OCI-LY1 (cell line): ENCODE data around the gene CDKN3.
A peak's percentile ranks its signal among the peaks of the same experiment; 100 is the strongest.
"Not testable (repeated sequence)": the region's sequence is repeated elsewhere in the genome, so short reads cannot be mapped to it uniquely, and the experiment has no call there.

Experiments
- H2AFZ ChIP-seq: fragments of 200-600 bp; sonication (generic), shearing (Covaris generic); 2 replicates; pipeline ENCODE4 v1.6.0; 2014; ENCODE audit warnings: antibody characterized with exemption, mild to moderate bottlenecking, low read length
- H3F3A ChIP-seq: fragments of 200-600 bp; sonication (generic), shearing (Covaris generic); 2 replicates; pipeline ENCODE4 v1.6.0; 2014; ENCODE audit warnings: mild to moderate bottlenecking, antibody characterized with exemption, low read length, moderate library complexity; ENCODE audit not compliant: insufficient read depth
- H3K27ac ChIP-seq: fragments of 200-600 bp; sonication (generic); 2 replicates; pipeline ENCODE4 v1.5.1; 2014; ENCODE audit warnings: low read length, mixed run types, mild to moderate bottlenecking, low read depth; ENCODE audit not compliant: poor library complexity, severe bottlenecking
- H3K27me3 ChIP-seq: fragments of 200-600 bp; sonication (generic); 2 replicates; pipeline ENCODE4 v1.6.0; 2014; ENCODE audit warnings: antibody characterized with exemption, mild to moderate bottlenecking, low read length, moderate library complexity; ENCODE audit not compliant: insufficient read depth
- H3K36me3 ChIP-seq: fragments of 200-600 bp; sonication (generic); 2 replicates; pipeline ENCODE4 v1.6.1; 2014; ENCODE audit warnings: mild to moderate bottlenecking, antibody characterized with exemption, low read length, moderate library complexity, mixed read lengths; ENCODE audit not compliant: insufficient read depth
- H3K4me1 ChIP-seq: fragments of 200-600 bp; sonication (generic); 2 replicates; pipeline ENCODE4 v1.5.1; 2014; ENCODE audit warnings: mild to moderate bottlenecking, low read length, moderate library complexity; ENCODE audit not compliant: insufficient read depth, severe bottlenecking
- H3K4me2 ChIP-seq: fragments of 200-600 bp; sonication (generic), shearing (Covaris generic); 2 replicates; pipeline ENCODE4 v1.6.1; 2014; ENCODE audit warnings: low read length
- H3K4me3 ChIP-seq: fragments of 200-600 bp; sonication (generic); 2 replicates; pipeline ENCODE4 v1.5.1; 2014; ENCODE audit warnings: low read length, low read depth, mild to moderate bottlenecking, mixed read lengths; ENCODE audit not compliant: poor library complexity, severe bottlenecking
- H3K79me2 ChIP-seq: fragments of 200-600 bp; shearing (Covaris generic); 2 replicates; pipeline ENCODE4 v1.6.1; 2016; ENCODE audit warnings: mixed run types, low read length, mixed read lengths; ENCODE audit not compliant: insufficient read depth
- H3K9ac ChIP-seq: fragments of 200-600 bp; sonication (generic), shearing (Covaris generic); 2 replicates; pipeline ENCODE4 v1.6.1; 2014; ENCODE audit warnings: mild to moderate bottlenecking, low read length, mixed read lengths
- H3K9me2 ChIP-seq: fragments of 200-600 bp; sonication (generic), shearing (Covaris generic); 2 replicates; pipeline ENCODE4 v1.6.1; 2014; ENCODE audit warnings: low read depth, mild to moderate bottlenecking, low read length, mixed read lengths
- H3K9me3 ChIP-seq: fragments of 200-600 bp; shearing (Covaris generic); 2 replicates; pipeline ENCODE4 v1.6.1; 2014; ENCODE audit warnings: low read length, mixed read lengths
- H4K20me1 ChIP-seq: fragments of 200-600 bp; sonication (generic), shearing (Covaris generic); 2 replicates; pipeline ENCODE4 v1.6.0; 2016; ENCODE audit warnings: mild to moderate bottlenecking, low read length; ENCODE audit not compliant: insufficient read depth
- EZH2 ChIP-seq: fragments of 200-600 bp; sonication (generic), shearing (Covaris generic); IDR thresholded peaks from 2 replicates; pipeline ENCODE4 v1.8.0; 2017; ENCODE audit warnings: borderline replicate concordance, mixed run types, mild to moderate bottlenecking, antibody characterized with exemption, low read length, moderate library complexity, mixed read lengths
- TF ChIP-seq, protein P1 (sequence below): fragments of 200-600 bp; sonication (generic), shearing (Covaris generic); IDR thresholded peaks from 2 replicates; pipeline ENCODE4 v1.5.1; 2017; ENCODE audit warnings: mild to moderate bottlenecking, antibody characterized with exemption, low read length, moderate library complexity, mixed read lengths

Gene CDKN3

DNA sequence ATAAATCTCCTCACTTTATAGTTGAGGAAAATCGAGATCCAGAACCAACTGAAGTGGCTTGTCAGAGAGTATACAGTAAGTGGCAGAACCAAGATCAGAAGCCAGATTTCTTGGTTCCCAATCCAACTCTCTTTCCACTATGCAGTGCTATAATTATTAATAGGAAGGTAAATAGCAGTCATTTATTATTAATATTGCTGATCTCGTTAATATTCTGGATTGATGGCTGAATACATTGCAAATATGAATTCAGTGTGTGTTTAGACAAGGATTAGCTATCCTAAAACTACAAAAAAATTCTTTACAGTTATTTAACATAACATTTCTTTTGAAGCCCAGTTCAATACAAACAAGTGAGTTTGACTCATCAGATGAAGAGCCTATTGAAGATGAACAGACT lies 2.8 kb downstream of the CDKN3 start:
- Histone ChIP-seq H3K9me2 (no peaks in the 10 kb centered on the region), H3K36me3 (peaks cover 40% of the 10 kb centered on the region), H2AFZ (no peak overlapping the region), H3K9ac (no peak overlapping the region), H3K4me1 (peaks cover 23% of the 10 kb centered on the region), H3K27me3 (no peaks in the 10 kb centered on the region), H4K20me1 (no peaks in the 10 kb centered on the region), H3K27ac (no peak overlapping the region), H3K4me2 (peak overlapping the region; percentile 15; the same call in 1 of the 2 replicates), H3K9me3 (no peaks in the 10 kb centered on the region), H3K79me2 (peaks cover 5% of the 10 kb centered on the region; the same call in 1 of the 2 replicates), H3K4me3 (no peak overlapping the region), H3F3A (no peaks in the 10 kb centered on the region)
- TF ChIP-seq, protein P1, sequence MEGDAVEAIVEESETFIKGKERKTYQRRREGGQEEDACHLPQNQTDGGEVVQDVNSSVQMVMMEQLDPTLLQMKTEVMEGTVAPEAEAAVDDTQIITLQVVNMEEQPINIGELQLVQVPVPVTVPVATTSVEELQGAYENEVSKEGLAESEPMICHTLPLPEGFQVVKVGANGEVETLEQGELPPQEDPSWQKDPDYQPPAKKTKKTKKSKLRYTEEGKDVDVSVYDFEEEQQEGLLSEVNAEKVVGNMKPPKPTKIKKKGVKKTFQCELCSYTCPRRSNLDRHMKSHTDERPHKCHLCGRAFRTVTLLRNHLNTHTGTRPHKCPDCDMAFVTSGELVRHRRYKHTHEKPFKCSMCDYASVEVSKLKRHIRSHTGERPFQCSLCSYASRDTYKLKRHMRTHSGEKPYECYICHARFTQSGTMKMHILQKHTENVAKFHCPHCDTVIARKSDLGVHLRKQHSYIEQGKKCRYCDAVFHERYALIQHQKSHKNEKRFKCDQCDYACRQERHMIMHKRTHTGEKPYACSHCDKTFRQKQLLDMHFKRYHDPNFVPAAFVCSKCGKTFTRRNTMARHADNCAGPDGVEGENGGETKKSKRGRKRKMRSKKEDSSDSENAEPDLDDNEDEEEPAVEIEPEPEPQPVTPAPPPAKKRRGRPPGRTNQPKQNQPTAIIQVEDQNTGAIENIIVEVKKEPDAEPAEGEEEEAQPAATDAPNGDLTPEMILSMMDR = no peak
- no peak for TF ChIP-seq EZH2

DNA sequence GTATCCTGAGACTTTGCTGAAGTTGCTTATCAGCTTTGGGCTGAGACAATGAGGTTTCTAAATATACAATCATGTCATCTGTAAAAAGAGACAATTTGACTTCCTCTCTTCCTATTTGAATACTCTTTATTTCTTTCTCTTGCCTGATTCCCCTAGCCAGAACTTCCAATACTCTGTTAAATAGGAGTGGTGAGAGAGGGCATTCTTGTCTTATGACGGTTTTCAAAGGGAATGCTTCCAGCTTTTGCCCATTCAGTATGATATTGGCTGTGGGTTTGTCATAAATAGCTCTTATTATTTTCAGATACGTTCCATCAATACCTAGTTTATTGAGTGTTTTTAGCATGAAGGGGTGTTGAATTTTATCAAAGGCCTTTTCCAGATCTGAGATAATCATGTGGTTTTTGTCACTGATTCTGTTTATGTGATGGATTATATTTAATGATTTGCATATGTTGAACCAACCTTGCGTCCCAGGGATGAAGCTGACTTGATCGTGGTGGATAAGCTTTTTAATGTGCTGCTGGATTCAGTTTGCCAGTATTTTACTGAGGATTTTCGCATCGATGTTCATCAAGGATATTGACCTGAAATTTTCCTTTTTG lies 6.7 kb downstream of the CDKN3 start:
- H3K4me2 ChIP-seq, H3K9me3 ChIP-seq, H3K79me2 ChIP-seq, H3K9ac ChIP-seq, H3K27me3 ChIP-seq, H3K9me2 ChIP-seq, H3K27ac ChIP-seq, H2AFZ ChIP-seq, H3K4me3 ChIP-seq, H4K20me1 ChIP-seq, H3F3A ChIP-seq: not testable (repeated sequence)
- H3K4me1 ChIP-seq = peaks cover 14% of the 10 kb centered on the region
- peaks cover 67% of the 10 kb centered on the region for H3K36me3 ChIP-seq

DNA sequence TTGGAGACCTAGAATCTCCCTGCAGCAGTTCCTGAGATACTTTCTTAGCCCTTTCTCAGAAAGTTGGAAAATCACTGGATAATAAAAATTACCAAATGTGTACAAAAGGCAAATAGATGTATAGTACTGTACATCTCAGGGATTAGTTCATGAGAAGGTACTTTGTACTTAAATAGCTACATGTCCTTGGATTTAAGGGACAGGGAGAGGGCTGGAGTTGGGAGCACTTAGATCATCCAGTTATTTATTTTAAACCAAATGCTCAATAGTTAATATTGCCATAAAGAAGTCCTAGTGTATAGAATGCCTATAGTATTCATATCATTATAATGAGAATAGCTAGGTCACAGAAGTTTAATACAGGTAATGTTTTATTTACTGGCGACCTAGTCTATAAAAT lies 13.4 kb downstream of the CDKN3 start:
- H3K27ac ChIP-seq = no peak overlapping the region
- no peak overlapping the region for H3K4me2 ChIP-seq
- H3K9me3 ChIP-seq = no peaks in the 10 kb centered on the region
- no peaks in the 10 kb centered on the region for H3K9me2 ChIP-seq
- no peak for TF ChIP-seq EZH2
- TF ChIP-seq, protein P1 = no peak
- H2AFZ ChIP-seq = no peak overlapping the region
- H3K79me2 ChIP-seq = no peaks in the 10 kb centered on the region
- no peaks in the 10 kb centered on the region for H3F3A ChIP-seq
- no peaks in the 10 kb centered on the region for H3K4me1 ChIP-seq
- H3K27me3 ChIP-seq = no peaks in the 10 kb centered on the region
- H4K20me1 ChIP-seq = no peaks in the 10 kb centered on the region
- H3K4me3 ChIP-seq = no peak overlapping the region
- peaks cover 92% of the 10 kb centered on the region for H3K36me3 ChIP-seq
- no peak overlapping the region for H3K9ac ChIP-seq

DNA sequence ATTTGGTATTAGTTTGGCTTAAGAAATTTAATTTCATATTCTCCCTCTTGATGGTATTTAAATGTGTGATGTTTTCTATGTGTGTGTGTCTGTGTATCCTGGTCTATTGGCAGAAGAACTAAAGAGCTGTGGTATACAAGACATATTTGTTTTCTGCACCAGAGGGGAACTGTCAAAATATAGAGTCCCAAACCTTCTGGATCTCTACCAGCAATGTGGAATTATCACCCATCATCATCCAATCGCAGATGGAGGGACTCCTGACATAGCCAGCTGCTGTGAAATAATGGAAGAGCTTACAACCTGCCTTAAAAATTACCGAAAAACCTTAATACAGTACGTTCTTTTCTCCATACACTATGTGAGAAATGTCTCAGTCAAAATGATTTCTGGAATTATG lies 14.6 kb downstream of the CDKN3 start:
- no peaks in the 10 kb centered on the region for H3K9me3 ChIP-seq
- no peak overlapping the region for H2AFZ ChIP-seq
- H3K4me3 ChIP-seq = no peak overlapping the region
- H3K9me2 ChIP-seq = no peaks in the 10 kb centered on the region
- no peaks in the 10 kb centered on the region for H4K20me1 ChIP-seq
- H3K4me2 ChIP-seq = no peak overlapping the region
- TF ChIP-seq, protein P1 = no peak
- no peak for TF ChIP-seq EZH2
- H3K27ac ChIP-seq = no peak overlapping the region
- no peak overlapping the region for H3K9ac ChIP-seq
- H3F3A ChIP-seq = no peaks in the 10 kb centered on the region
- no peaks in the 10 kb centered on the region for H3K27me3 ChIP-seq
- H3K36me3 ChIP-seq = peaks cover 93% of the 10 kb centered on the region
- no peaks in the 10 kb centered on the region for H3K4me1 ChIP-seq
- no peaks in the 10 kb centered on the region for H3K79me2 ChIP-seq
